ENCODE data around the gene NRG3. TPM values are rescaled to one million over a fixed set of nuclear protein-coding genes. Genes with fewer than 3 reads are reported as not detected.

The NRG3 gene
- total and polyA plus RNA-seq, 2 of the 8 experiments (the other 6 are each of a cell fraction or from before 2014, with no cell fraction given) = 4.2 to 5.0 TPM

- H3K27me3 ChIP-seq (replicated peaks in 1 of 4; ENCODE audit: control insufficient read depth in 3 of 4, extremely low read depth in 1 of 4, insufficient read depth in 3 of 4, low read length in 3 of 4) = no peaks in the 10 kb centered on the region
- DNase-seq (ENCODE audit: low read depth in 1 of 2, low spot score in 2 of 2) (no peak), FAIRE-seq (no peak)
- H3K56ac ChIP-seq (replicated peaks; ENCODE audit: insufficient read length, low read depth, low read length) = no peak overlapping the region
- no peak overlapping the region for H2BK15ac ChIP-seq (ENCODE audit: low read length)
- H2AK5ac ChIP-seq (ENCODE audit: low read depth, low read length) = no peak overlapping the region
- 0 out of 4 replicates have a peak overlapping the region, but pooled peaks of 1 of the 2 experiments have one; percentile 2 for H3K4me2 ChIP-seq (ENCODE audit: insufficient read depth in 1 of 2, low read depth in 2 of 2, low read length in 2 of 2)
- H2BK12ac ChIP-seq (ENCODE audit: low read depth, low read length) = no peak overlapping the region
- no peak overlapping the region for H3K9ac ChIP-seq (replicated peaks in 1 of 4; ENCODE audit: extremely low read depth in 1 of 4, low read depth in 3 of 4, low read length in 3 of 4)
- H2BK5ac ChIP-seq (ENCODE audit: low read depth, low read length) = no peak overlapping the region
- no peak overlapping the region for H3K18ac ChIP-seq (ENCODE audit: extremely low read depth, low read length)
- no peak overlapping the region for H3K27ac ChIP-seq (ENCODE audit: low read depth, low read length)
- no peaks in the 10 kb centered on the region for H4K20me1 ChIP-seq (replicated peaks in 1 of 2; ENCODE audit: control insufficient read depth in 1 of 2, insufficient read depth in 2 of 2, low read length in 2 of 2)
- no peaks in the 10 kb centered on the region; the same call in 1 of the 2 replicates for H3K79me1 ChIP-seq (ENCODE audit: low read depth, low read length)
- ChIA-PET POLR2A (ENCODE audit: partially characterized antibody) (no interaction called here), CTCF (ENCODE audit: partially characterized antibody) (no interaction called here)
- no peak overlapping the region for H3K14ac ChIP-seq (ENCODE audit: insufficient read length)
- H3K4me1 ChIP-seq (replicated peaks in 1 of 4; ENCODE audit: control insufficient read depth in 3 of 4, insufficient read depth in 4 of 4, low read length in 3 of 4) = peaks cover 0 to 7% (median 0%) of the 10 kb centered on the region in 4 experiments; a peak in 2 of 7 replicates
- no peaks in the 10 kb centered on the region for H3K23me2 ChIP-seq (ENCODE audit: low read depth, low read length)
- no peak overlapping the region for H3K4ac ChIP-seq (replicated peaks; ENCODE audit: insufficient read length, low read depth, low read length)
- no peak overlapping the region for H4K8ac ChIP-seq (ENCODE audit: extremely low read depth, insufficient read depth, low read length)
- 68% methylated on average over 1 of the region's 1 CpG; no CpG with 5 or more reads in 1 of the 2 experiments for WGBS, 2 experiments (ENCODE audit: extremely low coverage in 1 of 2, insufficient coverage in 1 of 2, insufficient read length in 1 of 2, insufficient replicate concordance in 2 of 2, low coverage in 1 of 2, low lambda C conversion rate in 2 of 2, missing lambda C conversion rate in 1 of 2)
- no peak for TF ChIP-seq MAFK (IDR thresholded peaks at IDR 0.05; ENCODE audit: low read depth, low read length)
- no peak for TF ChIP-seq RXRA (IDR thresholded peaks at IDR 0.05; ENCODE audit: insufficient read depth, low read depth, low read length)
- TF ChIP-seq CBX5 (IDR thresholded peaks at IDR 0.05; ENCODE audit: low read depth, low read length) = no peak
- no peak for TF ChIP-seq ASH2L (IDR thresholded peaks at IDR 0.05; ENCODE audit: low read length)
- TF ChIP-seq GABPA (IDR thresholded peaks at IDR 0.05; ENCODE audit: borderline replicate concordance, insufficient read depth, low read length) = no peak
- TF ChIP-seq KDM4A (IDR thresholded peaks at IDR 0.05; ENCODE audit: low read depth, low read length, severe bottlenecking) = no peak
- TF ChIP-seq CEBPB (IDR thresholded peaks at IDR 0.05; ENCODE audit: low read depth, low read length) = no peak
- TF ChIP-seq FOSL1 (IDR thresholded peaks at IDR 0.05; ENCODE audit: insufficient read depth, low read depth, low read length) = no peak
- TF ChIP-seq CHD1 (IDR thresholded peaks at IDR 0.05; ENCODE audit: low read depth, low read length) = no peak
- TF ChIP-seq BCL11A (IDR thresholded peaks at IDR 0.05; ENCODE audit: low read depth in 2 of 2, low read length in 2 of 2) = no peak
- H3K23ac ChIP-seq (ENCODE audit: insufficient read length) = no peak overlapping the region
- no peak overlapping the region for H2BK120ac ChIP-seq (replicated peaks; ENCODE audit: low read depth, low read length)
- no peaks in the 10 kb centered on the region for H3K79me2 ChIP-seq (ENCODE audit: control insufficient read depth in 1 of 2, insufficient read depth in 2 of 2, low read length in 2 of 2)
- H2BK20ac ChIP-seq (ENCODE audit: low read length) = no peak overlapping the region
- no peaks in the 10 kb centered on the region for H3K36me3 ChIP-seq (ENCODE audit: control insufficient read depth in 2 of 4, insufficient read depth in 4 of 4, low read length in 3 of 4)
- H2AFZ ChIP-seq (ENCODE audit: low read length) = no peak overlapping the region
- H4K5ac ChIP-seq (ENCODE audit: insufficient read length, low read depth, low read length) = no peak overlapping the region
- H3K4me3 ChIP-seq (ENCODE audit: extremely low read depth in 1 of 4, insufficient read depth in 2 of 4, low read depth in 3 of 4, low read length in 4 of 4) = no peak overlapping the region
- H3K9me3 ChIP-seq (ENCODE audit: insufficient read depth in 2 of 2, low read depth in 1 of 2, low read length in 1 of 2) = no peaks in the 10 kb centered on the region
- no peak overlapping the region for H4K91ac ChIP-seq (replicated peaks; ENCODE audit: insufficient read length, low read length)
Measured at GRCh38 chr10:82468453-82468852, 593.5 kb downstream of the NRG3 start.
